Subcutaneous adipose tissue (tissue), 4 donors: Measurements from ENCODE around the gene UGT1A5. TPM values are rescaled to one million over a fixed set of nuclear protein-coding genes. Genes with fewer than 3 reads are reported as not detected.

ENCODE experiments used
- total RNA-seq, 4 donors: library from RNA; depleted of rRNA; stranded (reverse); fragments of >200 nt; gene quantifications; one replicate each; pipeline ENCODE4 v1.1.0, GENCODE V29; 2016
- TF ChIP-seq, protein P1 (sequence below): fragments of 450-650 bp; IDR thresholded peaks from one replicate; pipeline ENCODE4 v1.5.1; 2016; ENCODE audit warnings: low read depth, mild to moderate bottlenecking, control low read depth, antibody characterized with exemption, moderate library complexity

UGT1A5 gene
- total RNA-seq, 4 donors from 2014 or later, result not detected

DNA sequence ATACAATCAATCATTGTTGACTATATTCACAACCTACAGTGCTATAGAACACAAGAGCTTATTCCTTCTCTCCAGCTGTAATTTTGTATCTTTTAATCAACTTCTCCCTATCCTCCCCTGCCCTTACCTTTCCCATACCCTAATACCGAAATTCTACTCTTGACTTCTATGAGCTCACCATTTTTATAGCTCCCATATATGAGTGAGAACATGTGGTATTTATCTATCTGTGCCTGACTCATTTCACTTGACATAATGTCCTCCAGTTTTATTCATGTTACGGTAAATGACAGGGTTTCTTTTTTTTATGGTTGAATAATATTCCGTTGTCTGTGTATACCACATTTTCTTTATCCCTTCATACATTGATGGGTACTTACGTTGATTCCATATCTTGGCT, 68.1 kb downstream of the UGT1A5 start:
- TF ChIP-seq, protein P1, sequence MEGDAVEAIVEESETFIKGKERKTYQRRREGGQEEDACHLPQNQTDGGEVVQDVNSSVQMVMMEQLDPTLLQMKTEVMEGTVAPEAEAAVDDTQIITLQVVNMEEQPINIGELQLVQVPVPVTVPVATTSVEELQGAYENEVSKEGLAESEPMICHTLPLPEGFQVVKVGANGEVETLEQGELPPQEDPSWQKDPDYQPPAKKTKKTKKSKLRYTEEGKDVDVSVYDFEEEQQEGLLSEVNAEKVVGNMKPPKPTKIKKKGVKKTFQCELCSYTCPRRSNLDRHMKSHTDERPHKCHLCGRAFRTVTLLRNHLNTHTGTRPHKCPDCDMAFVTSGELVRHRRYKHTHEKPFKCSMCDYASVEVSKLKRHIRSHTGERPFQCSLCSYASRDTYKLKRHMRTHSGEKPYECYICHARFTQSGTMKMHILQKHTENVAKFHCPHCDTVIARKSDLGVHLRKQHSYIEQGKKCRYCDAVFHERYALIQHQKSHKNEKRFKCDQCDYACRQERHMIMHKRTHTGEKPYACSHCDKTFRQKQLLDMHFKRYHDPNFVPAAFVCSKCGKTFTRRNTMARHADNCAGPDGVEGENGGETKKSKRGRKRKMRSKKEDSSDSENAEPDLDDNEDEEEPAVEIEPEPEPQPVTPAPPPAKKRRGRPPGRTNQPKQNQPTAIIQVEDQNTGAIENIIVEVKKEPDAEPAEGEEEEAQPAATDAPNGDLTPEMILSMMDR, result no peak

DNA sequence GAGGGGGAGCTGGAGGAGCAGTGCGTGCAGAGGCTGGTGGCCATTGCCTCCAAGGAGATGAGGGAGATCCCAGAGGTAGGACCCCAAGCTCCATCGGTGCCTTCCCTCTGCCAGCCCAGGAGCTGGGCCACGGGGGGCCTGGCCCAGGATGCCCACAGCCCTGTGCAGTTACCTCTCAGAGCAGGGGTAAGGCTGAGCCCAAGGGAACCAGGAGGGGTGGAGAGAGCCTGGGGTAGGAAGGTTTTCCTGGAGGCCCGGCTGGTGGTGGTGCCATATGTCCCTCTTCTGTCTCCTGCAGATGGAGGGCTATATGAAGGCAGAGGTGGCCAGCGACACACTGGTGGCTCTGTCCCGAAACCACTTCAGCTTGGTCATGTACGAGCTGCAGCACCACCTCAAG, 76.8 kb downstream of the UGT1A5 start:
- TF ChIP-seq, protein P1, result no peak

DNA sequence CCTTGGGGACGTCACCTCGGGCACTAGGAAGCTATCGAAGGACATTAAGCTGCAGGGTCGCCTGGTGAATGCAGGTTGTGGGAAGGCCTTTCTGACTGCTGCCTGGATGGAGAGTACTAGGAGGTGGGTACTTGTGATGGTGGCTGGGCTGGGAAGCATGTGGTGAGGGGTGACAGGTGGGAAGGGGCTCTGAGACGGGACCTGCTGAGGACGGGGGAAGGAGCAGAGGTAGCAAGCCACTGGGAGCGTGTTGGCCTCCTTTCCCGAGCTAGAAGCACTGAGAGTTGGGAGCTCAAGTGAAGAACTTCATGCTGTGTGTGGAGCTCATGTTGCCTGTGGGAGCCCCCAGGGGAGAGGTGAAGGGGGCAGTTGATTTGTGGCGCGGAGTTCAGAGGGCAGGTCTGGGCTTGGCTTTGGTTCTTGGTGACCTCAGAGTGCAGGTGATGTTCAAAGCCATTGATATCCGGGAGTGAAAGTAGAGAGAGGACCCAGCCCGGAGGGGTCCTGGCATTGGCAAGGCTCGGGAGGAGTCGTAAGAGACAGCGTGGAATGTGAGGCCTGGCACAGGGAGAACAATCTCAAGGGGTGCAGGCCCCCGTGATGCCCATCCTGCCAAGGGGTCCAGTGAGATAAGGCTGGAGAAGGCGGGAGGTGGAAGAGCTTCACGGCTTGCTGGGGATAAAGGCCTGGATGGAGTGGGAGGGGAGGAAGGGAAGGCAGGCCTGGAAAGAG, 78.6 kb downstream of the UGT1A5 start:
- TF ChIP-seq, protein P1, result no peak

GRCh38 chr2:233791883-233792329, 79.2 kb downstream of the UGT1A5 start:
- TF ChIP-seq, protein P1, result no peak

- TF ChIP-seq, protein P1, result no peak
Measured at GRCh38 chr2:233792720-233793119, 80.0 kb downstream of the UGT1A5 start.

DNA sequence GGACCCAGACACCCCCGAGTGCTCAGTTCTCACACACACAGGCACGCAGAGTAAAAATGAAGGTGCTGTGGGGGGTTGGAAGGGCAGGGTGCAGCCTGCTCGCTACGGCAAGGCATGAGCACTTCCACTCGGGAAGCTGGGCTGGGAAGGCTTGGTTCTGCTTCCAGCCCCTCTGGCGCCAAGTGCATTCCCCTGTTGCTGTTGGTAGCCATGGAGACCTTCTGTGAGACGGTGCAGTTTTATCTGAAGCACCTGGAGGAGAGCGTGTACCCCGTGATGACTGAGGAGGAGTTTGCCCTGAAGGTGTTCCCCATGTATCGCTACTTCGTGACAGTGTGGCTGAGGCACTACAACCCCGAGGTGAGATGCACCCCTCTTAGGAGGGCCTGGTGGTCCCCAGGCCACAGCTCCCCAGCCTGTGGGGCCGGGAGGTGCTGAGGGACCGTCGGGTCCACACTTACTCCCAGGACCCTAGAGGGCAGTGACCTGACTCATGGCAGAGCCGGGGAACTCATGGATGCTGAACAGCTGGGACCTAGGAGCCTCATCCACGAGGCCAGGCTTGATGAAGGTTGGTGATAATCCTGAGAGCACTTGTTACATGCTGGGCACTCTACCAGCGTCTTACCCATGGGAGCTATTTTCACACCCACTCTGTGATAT, 80.9 kb downstream of the UGT1A5 start:
- TF ChIP-seq, protein P1, result no peak

DNA sequence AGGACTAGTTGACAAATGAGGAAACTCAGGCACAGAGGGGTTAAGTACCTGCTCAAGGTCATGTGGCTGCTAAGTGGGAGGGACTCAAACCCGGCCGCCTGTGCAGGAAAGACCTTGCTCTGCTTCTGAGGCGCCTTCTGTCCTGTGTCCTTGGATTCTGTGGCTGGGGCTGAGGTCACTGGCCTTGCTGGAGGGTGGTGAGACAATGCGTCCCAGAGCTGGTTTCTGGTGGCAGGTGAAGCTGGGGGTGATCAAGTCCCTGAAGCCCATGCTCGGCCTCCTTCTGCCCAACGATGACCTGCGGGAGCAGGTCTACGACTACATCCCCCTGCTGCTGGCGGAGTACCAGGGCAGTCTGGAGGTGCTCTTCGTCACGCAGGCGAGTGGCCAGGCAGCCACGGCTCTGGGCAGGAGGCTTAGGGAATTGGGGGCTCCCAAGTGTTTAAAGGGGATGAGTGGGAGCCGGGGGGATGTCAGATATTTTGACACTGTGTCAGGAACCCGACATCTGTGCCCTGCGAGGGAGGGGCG, 81.5 kb downstream of the UGT1A5 start:
- TF ChIP-seq, protein P1, result no peak
